ENCODE data around the gene SBF1. TPM values are rescaled to one million over a fixed set of nuclear protein-coding genes. Genes with fewer than 3 reads are reported as not detected.

The SBF1 gene
- total and polyA plus RNA-seq, 2 of the 13 experiments (the other 11 are each of a cell fraction or from before 2014, with no cell fraction given), result 31.7 to 40.9 TPM

- TF ChIP-seq ZNF407 (CRISPR knock-in tag; IDR thresholded peaks at IDR 0.05; ENCODE audit: not compliant biosample characterization) (no peak), POGK (CRISPR knock-in tag; conservative IDR thresholded peaks at IDR 0.05) (no peak), HES4 (CRISPR knock-in tag; IDR thresholded peaks at IDR 0.05; ENCODE audit: borderline replicate concordance) (no peak), POLR2A (IDR thresholded peaks at IDR 0.05; ENCODE audit: insufficient read depth in 1 of 2, low read depth in 2 of 2, low read length in 2 of 2) (peak; percentile 34 to 82; a peak in 3 of 4 replicates), ZNF639 (CRISPR knock-in tag; conservative IDR thresholded peaks at IDR 0.05) (no peak), POGZ (CRISPR knock-in tag; IDR thresholded peaks at IDR 0.05) (no peak), PHB2 (IDR thresholded peaks at IDR 0.05; ENCODE audit: partially characterized antibody) (no peak), ZNF75D (CRISPR knock-in tag; IDR thresholded peaks at IDR 0.05; ENCODE audit: borderline replicate concordance) (no peak), ATF7-NPFF (CRISPR knock-in tag; IDR thresholded peaks at IDR 0.05; ENCODE audit: low read depth) (no peak), GABPB1 (CRISPR knock-in tag; IDR thresholded peaks at IDR 0.05) (peak; percentile 32; the same call in 1 of the 2 replicates), ZBTB21 (CRISPR knock-in tag; IDR thresholded peaks at IDR 0.05) (no peak), ZMYM3 (CRISPR knock-in tag; IDR thresholded peaks at IDR 0.05) (no peak), ZNF3 (CRISPR knock-in tag; IDR thresholded peaks at IDR 0.05) (no peak), ELF3 (CRISPR knock-in tag; IDR thresholded peaks at IDR 0.05) (no peak), SATB2 (CRISPR knock-in tag; IDR thresholded peaks at IDR 0.05) (no peak), HMGA1 (CRISPR knock-in tag; conservative IDR thresholded peaks at IDR 0.05) (no peak), GTF2F1 (IDR thresholded peaks at IDR 0.05; ENCODE audit: low read length) (no peak)
- TF ChIP-seq, protein P1, sequence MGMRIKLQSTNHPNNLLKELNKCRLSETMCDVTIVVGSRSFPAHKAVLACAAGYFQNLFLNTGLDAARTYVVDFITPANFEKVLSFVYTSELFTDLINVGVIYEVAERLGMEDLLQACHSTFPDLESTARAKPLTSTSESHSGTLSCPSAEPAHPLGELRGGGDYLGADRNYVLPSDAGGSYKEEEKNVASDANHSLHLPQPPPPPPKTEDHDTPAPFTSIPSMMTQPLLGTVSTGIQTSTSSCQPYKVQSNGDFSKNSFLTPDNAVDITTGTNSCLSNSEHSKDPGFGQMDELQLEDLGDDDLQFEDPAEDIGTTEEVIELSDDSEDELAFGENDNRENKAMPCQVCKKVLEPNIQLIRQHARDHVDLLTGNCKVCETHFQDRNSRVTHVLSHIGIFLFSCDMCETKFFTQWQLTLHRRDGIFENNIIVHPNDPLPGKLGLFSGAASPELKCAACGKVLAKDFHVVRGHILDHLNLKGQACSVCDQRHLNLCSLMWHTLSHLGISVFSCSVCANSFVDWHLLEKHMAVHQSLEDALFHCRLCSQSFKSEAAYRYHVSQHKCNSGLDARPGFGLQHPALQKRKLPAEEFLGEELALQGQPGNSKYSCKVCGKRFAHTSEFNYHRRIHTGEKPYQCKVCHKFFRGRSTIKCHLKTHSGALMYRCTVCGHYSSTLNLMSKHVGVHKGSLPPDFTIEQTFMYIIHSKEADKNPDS (CRISPR knock-in tag; IDR thresholded peaks at IDR 0.05), result no peak
Observed at GRCh38 chr22:50507421-50507990, 32.7 kb upstream of the SBF1 start, which contains the start of gene LMF2 (continued).

All from HepG2 (cell line).